B cell (primary cell): Measurements from ENCODE around the gene CEP68.

ENCODE experiments used
- CTCF ChIP-seq: fragments of 200-600 bp; IDR thresholded peaks from one replicate; pipeline ENCODE4 v1.8.0; 2022; ENCODE audit warnings: antibody characterized with exemption, mild to moderate bottlenecking
- EZH2 ChIP-seq: IDR thresholded peaks from 2 replicates; pipeline ENCODE4 v1.6.1; 2012; ENCODE audit warnings: borderline replicate concordance, low read depth, mild to moderate bottlenecking, moderate library complexity, low read length; ENCODE audit not compliant: insufficient read depth, poor library complexity, severe bottlenecking

GRCh38 chr2:65019010-65019409, 37.2 kb upstream of the CEP68 start:
- TF ChIP-seq CTCF (no peak), EZH2 (no peak)
